Sciatic nerve (tissue), 2 donors: Measurements from ENCODE around the gene RRM2. TPM values are rescaled to one million over a fixed set of nuclear protein-coding genes. Genes with fewer than 3 reads are reported as not detected.
A peak's percentile ranks its signal among the peaks of the same experiment; 100 is the strongest.

Experiments used
- ATAC-seq: fragments of 200-7000 bp; cut with Tn5 transposase; one replicate; pipeline ENCODE4 v1.9.1; 2020; ENCODE audit warnings: mild to moderate bottlenecking, moderate library complexity
- DNase-seq: peaks from one replicate; pipeline ENCODE4 v3.0.0-alpha.2; 2020; ENCODE audit warnings: low spot score
- intact Hi-C: fragments of 100-400 bp; cut with DNase I; formaldehyde crosslinking; loops from one replicate; pipeline ENCODE4 v1.14.2; 2022
- total RNA-seq: library from RNA; stranded (reverse); fragmentation: NEBNext Ultra II Directional; extraction: Animal tissue kit (Norgen Biotek cat#: 25700); gene quantifications from one replicate; pipeline ENCODE4 v1.2.1, GENCODE V29; 2021
- donor health status: DM: no; HTN: no; CAD: no.
- donor health status: DM: no; HTN: no; CAD: no.

The RRM2 gene
- total RNA-seq, 1 donor from 2014 or later: 1.0 TPM

- no peak for ATAC-seq
- intact Hi-C loops: loop anchor here (10.0 kb wide), 1 partner anchor 310 kb away; no protein-coding TSS in a partner anchor
- peak; percentile 54 for DNase-seq
Measured at GRCh38 chr2:10124538-10125045, 2.1 kb downstream of the RRM2 start.

DNA sequence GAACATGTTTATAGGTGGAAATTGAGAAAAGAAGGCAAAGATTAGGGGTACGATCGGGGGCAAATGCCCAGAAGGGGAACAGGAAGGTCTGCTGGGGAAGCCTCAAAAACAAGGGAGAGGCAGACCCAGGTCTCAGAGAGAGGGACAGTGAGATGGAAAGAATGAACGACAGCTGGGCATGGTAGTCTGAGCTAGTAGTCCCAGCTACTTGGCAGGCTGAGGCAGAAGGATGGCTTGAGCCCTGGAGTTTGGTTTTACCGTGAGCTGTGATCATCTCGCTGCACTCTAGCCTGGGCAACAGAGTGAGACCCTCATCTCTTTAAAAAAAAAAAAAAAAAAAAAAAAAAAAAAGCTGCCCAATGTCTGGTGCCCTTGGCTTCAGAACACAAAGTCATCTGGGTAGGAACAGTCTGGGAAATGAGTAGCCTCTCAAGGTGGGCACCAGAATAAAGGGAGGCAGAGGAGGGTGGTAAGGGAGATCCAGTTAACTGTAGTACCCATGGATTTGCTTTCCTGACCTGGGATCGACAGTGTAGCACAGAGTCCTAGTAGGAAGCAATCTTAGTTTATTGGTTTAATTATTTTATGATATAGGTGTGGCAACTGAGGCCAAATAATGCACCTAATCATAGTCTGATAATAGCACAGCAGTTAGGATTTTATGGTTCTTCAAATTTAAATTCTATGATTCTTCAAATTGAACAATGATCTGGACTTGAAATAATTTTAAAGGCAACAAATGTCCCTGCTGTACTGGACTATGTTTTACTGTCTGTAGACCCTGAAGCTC is 3.5 kb downstream of the RRM2 start:
- peak; percentile 6 for DNase-seq
- intact Hi-C loops: loop anchor here (10.0 kb wide), 1 partner anchor 309 kb away; no protein-coding TSS in a partner anchor
- no peak for ATAC-seq

- intact Hi-C loops: loop anchor here (10.0 kb wide), 1 partner anchor 308 kb away; no protein-coding TSS in a partner anchor
- no peak for DNase-seq
- no peak for ATAC-seq
Measured at GRCh38 chr2:10126632-10127026, 4.1 kb downstream of the RRM2 start.

DNA sequence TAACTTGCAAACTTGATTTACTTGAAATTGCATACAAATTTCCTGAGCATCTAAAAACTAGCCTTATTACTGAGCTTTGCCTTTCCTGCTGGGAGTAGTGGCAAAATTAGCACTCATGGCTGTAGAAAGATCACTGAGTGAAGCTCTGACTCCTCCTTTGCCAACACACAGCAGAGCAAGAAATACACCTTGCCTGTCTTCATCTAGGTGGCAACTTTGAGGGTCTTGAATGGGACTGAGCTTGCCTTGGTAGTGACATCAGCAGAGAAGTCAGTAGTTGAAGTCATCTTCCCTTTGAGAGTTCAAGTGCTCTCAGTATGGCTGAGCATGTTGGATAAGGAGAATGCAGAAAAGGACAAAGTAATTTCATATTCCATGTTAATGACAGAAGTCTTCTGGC is 5.9 kb downstream of the RRM2 start:
- DNase-seq: no peak
- intact Hi-C loops: loop anchor here (10.0 kb wide), 1 partner anchor 306 kb away; no protein-coding TSS in a partner anchor
- no peak for ATAC-seq

DNA sequence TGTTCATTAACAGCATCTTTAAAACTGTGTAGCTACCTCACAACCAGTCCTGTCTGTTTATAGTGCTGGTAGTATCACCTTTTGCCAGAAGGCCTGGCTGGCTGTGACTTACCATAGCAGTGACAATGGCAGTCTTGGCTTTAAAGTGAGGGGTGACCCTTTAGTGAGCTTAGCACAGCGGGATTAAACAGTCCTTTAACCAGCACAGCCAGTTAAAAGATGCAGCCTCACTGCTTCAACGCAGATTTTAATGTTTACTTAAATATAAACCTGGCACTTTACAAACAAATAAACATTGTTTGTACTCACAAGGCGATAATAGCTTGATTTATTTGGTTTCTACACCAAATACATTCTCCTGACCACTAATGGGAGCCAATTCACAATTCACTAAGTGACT is 7.0 kb downstream of the RRM2 start:
- no peak for ATAC-seq
- intact Hi-C loops: loop anchor here (10.0 kb wide), 1 partner anchor 305 kb away; no protein-coding TSS in a partner anchor
- no peak for DNase-seq

- DNase-seq: no peak
- ATAC-seq: no peak
- intact Hi-C loops: loop anchor here (5.0 kb wide), 1 partner anchor 1435 kb away; no protein-coding TSS in a partner anchor
Measured at GRCh38 chr2:10132043-10132575, 9.6 kb downstream of the RRM2 start.

GRCh38 chr2:10132596-10132995 is 10.1 kb downstream of the RRM2 start:
- ATAC-seq: no peak
- intact Hi-C loops: loop anchor here (5.0 kb wide), 1 partner anchor 1435 kb away; no protein-coding TSS in a partner anchor
- DNase-seq: no peak

DNA sequence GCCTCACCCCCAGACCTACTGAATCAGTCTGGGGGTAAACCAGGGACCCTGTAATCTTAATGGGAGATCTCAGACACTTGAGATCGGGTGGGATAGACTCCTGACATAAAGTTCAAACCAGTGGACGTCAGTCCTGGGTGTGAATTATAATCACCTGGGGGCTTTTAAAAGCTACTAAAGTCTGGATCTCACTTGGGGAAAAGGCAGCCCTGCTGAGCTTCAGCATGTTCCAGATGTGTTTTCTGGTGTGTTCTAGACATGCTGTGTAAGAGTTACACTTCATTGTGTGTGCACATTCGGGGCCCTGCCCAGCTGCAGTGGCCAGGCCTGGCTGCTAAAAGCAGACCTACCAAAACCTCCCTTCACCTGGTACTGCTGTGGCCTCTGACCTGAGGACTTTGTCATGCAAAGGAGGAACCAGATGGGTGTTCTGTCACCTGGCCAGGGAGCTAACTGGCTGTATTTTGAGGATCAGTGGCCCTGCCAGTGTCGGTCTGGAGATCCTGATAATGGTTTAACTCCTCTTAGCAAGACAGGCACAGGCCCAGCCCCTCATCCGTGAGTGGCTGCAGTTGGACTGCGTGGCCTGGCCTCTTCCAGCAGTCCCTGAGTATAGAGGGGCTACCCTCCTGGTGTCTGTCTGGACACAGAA is 10.6 kb downstream of the RRM2 start:
- DNase-seq (no peak), ATAC-seq (no peak)
- intact Hi-C loops: loop anchor here (5.0 kb wide), 1 partner anchor 1434 kb away; no protein-coding TSS in a partner anchor

DNA sequence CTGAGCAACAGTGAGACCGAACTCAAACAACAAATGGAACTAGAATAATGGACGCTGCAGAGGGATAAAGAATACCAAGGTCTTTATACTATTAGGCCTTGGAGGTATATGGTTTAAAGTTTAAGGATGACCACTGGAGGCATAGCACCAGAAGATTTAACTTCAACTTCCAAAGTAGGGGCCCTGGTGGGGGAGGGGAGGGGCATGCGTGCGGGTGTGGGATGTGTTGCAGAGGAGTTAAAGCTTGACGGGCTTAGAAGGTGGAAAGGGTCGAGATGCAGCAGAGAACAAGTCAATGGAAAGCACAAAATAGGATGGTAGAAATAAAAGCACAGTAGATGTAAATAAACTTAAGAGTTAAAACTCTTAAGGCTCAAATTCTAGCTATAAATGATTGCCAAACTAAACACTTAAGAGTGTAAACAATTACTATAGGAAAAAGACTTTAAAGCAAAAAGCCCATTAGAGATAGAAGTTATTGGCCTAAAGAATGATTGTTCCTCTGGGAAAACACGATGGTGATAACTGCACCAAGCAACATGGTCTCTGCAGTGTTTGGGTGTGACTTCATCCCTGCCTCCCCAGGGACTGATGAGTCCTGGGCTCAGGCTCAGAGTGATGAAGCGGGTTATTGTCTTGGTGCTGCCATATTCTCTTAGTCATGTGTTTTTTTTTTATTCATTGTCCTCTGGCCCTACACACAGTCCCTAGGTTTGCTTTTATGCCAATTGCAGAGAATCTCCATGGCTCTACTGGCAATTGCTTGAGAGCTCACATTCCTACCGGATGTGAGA is 13.0 kb downstream of the RRM2 start:
- intact Hi-C loops: no loop called here
- ATAC-seq (no peak), DNase-seq (no peak)

DNA sequence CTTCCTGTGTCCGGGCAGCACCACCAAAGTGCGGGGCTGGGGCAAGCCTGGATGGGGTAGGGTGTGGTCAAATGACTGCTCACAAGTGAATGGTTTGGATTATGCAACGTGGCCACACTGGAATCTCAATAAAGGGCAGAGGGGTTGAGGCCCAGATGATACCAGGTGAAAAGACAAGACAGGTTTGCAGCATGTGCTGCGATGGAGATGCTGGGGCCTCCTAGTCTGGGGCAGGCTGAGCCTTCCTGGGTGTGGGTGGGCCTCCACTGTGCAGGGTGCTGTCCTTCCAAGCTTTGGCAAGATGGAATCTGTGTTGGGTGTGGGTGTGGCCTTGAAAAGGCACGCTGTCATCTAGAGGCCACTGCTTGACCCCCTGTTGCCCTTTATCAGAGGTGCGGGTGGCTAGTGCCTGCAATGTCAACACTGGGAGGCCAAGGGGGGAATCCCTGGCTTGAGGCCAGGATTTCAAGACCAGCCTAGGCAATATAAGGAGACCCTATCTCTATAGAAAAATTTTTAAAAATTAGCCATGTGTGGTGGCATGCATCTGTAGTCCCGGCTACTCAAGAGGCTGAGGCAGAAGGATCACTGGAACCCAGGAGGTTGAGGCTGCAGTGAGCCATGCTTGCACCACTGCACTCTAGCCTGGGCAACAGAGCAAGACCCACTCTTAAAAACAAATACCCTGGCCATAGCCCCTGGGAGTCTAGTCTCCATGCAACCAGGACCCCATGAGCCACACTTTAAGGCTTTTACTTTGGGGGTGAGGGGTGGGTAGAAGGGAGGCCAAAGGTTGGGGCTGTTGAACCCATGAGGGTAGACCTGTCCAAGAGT is 13.8 kb downstream of the RRM2 start:
- ATAC-seq (no peak), DNase-seq (no peak)
- intact Hi-C loops: no loop called here

GRCh38 chr2:10137053-10137843 is 14.7 kb downstream of the RRM2 start:
- DNase-seq (no peak), ATAC-seq (no peak)
- intact Hi-C loops: no loop called here

DNA sequence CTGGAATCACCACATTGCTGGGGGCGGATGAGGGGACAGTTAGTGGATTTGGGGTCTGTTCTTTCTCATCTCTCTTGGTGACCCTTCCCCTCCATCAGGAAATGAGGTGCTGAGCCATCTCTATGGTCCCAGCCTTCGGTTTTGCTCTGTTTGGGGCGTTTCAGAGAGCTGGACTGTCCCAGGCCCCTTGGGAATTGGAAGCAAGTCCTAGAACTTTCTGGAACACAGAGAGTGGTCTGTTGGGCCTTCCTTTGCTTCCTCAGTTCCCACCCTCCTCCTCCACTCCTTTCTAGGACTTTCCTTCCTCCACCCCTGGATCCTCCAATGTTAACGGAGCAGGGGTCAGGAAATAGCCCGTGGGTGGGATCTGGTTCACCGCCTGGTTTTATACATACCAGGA is 17.0 kb downstream of the RRM2 start:
- intact Hi-C loops: loop anchor here (2.0 kb wide), 1 partner anchor 341 kb away; no protein-coding TSS in a partner anchor
- ATAC-seq (no peak), DNase-seq (no peak)

DNA sequence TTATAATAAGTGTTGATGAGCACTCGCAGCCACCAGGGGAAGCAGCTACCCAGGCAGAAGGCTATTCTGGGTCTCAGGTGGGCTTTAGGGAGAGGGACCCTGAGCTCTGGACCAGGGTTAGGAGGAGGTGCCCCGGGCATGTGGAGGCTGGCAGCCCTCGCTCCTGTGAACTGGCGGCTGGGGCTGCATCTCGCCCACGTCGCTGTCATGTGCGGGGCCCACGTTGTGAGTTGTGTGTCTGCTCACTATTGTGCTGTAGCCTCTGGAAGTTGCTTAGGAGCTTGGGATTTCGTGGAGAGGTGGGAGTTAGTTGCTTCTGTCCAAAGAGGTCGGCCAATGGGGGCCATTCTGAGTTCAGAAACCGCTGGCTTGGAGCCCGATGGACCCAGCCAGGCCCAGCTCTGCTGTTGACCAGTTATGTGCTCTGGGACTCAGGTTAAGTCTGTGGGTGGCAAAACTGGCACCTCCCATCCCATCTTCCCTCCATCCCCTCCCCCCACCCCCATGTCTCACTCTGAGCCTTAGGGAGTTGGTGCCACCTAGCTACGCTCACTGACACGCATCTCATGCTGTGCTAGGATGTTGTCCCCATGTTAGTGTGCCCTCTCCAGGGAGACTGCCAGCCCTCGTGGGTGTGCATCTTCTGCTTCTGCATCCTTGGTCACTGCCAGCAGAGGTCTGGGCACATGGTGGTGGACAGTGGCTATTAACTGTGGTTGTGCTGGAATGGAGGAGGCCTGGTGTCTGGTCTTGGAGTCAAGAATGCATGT is 18.5 kb downstream of the RRM2 start:
- no peak for DNase-seq
- intact Hi-C loops: no loop called here
- ATAC-seq: no peak

- intact Hi-C loops: no loop called here
- ATAC-seq (peak; percentile 35), DNase-seq (no peak)
Measured at GRCh38 chr2:10141736-10142639, 19.4 kb downstream of the RRM2 start.

- ATAC-seq: no peak
- no peak for DNase-seq
- intact Hi-C loops: no loop called here
Measured at GRCh38 chr2:10142640-10142965, 20.1 kb downstream of the RRM2 start.
